Fibroblast of lung (primary cell): ENCODE data around the gene RUSC1.

Experiments used
- EZH2 ChIP-seq: IDR thresholded peaks from 2 replicates; pipeline ENCODE4 v1.5.1; 2012; ENCODE audit warnings: low read length, control low read depth, mild to moderate bottlenecking; ENCODE audit errors: missing control alignments
- TF ChIP-seq, protein P1 (sequence below), 2 donors: IDR thresholded peaks in 1 of 2; conservative IDR thresholded peaks in 1 of 2; 1 replicate in 1 of 2; 2 replicates in 1 of 2; pipeline ENCODE4 v1.5.1; 2011 to 2012; ENCODE audit warnings: low read length in 2 of 2, control low read depth in 1 of 2, inconsistent platforms in 1 of 2, low read depth in 1 of 2, mild to moderate bottlenecking in 1 of 2

DNA sequence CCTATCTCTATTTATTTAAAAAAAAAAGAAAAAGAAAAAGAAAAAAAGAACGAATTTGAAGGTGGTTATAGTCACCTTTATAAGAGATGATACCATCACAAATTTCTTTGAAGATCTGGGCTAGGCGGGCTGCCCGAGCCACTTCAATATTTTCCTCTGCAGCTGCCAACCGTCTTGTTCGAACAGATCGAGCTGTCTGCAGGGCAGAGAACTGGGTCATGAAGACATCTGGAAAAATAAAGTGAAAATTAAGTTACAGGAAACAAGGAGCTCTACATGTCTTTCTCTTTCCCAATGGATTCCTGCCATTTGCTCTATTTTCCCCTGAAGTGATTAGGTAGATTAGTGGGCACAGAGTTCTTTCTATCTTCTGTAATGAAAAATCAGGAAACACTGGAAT is 31.9 kb downstream of the RUSC1 start:
- TF ChIP-seq, protein P1, sequence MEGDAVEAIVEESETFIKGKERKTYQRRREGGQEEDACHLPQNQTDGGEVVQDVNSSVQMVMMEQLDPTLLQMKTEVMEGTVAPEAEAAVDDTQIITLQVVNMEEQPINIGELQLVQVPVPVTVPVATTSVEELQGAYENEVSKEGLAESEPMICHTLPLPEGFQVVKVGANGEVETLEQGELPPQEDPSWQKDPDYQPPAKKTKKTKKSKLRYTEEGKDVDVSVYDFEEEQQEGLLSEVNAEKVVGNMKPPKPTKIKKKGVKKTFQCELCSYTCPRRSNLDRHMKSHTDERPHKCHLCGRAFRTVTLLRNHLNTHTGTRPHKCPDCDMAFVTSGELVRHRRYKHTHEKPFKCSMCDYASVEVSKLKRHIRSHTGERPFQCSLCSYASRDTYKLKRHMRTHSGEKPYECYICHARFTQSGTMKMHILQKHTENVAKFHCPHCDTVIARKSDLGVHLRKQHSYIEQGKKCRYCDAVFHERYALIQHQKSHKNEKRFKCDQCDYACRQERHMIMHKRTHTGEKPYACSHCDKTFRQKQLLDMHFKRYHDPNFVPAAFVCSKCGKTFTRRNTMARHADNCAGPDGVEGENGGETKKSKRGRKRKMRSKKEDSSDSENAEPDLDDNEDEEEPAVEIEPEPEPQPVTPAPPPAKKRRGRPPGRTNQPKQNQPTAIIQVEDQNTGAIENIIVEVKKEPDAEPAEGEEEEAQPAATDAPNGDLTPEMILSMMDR (conservative IDR thresholded peaks at IDR 0.05 in 1 of 2, IDR thresholded peaks at IDR 0.05 in 1 of 2; ENCODE audit: low read depth in 1 of 2, low read length in 2 of 2): no peak
- TF ChIP-seq EZH2: no peak
